Loucy (cell line): ENCODE results near the gene B4GALNT3.

Source experiments
- EZH2phosphoT487 ChIP-seq: fragments of 200-600 bp; IDR thresholded peaks from 2 replicates; pipeline ENCODE4 v1.6.1; 2018; ENCODE audit warnings: antibody characterized with exemption, mild to moderate bottlenecking, moderate library complexity, borderline replicate concordance
- TF ChIP-seq, protein P1 (sequence below): fragments of 200-600 bp; sonication (generic); conservative IDR thresholded peaks from 2 replicates; pipeline ENCODE4 v1.5.1; 2014; ENCODE audit warnings: mild to moderate bottlenecking, antibody characterized with exemption, low read length

DNA sequence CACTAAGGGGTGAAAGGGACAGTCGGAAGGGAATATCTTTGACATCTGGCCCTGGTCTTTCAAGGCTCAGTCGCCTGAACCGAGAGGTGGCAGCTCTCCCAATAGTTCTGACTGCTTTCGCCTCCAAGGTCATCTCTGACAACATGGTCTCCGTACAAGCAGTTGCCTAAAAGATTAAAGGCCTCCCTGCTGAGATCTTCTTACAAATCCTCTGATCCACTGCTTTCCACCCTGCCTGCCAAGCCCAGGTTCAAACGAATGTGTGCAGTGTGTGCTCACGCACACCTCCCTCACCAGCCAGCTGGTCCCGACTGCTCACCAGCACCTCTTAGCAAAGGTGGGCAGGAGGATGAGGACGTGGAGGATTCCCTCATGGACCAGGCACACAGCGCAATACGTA, 10.4 kb downstream of the B4GALNT3 start:
- TF ChIP-seq, protein P1, sequence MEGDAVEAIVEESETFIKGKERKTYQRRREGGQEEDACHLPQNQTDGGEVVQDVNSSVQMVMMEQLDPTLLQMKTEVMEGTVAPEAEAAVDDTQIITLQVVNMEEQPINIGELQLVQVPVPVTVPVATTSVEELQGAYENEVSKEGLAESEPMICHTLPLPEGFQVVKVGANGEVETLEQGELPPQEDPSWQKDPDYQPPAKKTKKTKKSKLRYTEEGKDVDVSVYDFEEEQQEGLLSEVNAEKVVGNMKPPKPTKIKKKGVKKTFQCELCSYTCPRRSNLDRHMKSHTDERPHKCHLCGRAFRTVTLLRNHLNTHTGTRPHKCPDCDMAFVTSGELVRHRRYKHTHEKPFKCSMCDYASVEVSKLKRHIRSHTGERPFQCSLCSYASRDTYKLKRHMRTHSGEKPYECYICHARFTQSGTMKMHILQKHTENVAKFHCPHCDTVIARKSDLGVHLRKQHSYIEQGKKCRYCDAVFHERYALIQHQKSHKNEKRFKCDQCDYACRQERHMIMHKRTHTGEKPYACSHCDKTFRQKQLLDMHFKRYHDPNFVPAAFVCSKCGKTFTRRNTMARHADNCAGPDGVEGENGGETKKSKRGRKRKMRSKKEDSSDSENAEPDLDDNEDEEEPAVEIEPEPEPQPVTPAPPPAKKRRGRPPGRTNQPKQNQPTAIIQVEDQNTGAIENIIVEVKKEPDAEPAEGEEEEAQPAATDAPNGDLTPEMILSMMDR = no peak
- no peak for TF ChIP-seq EZH2phosphoT487
